PC-3 (cell line): Measurements from ENCODE around the gene NOC4L.

ENCODE experiments used
- CTCF ChIP-seq: fragments of 300-600 bp; sonication (generic); conservative IDR thresholded peaks from 2 replicates; pipeline ENCODE4 v1.5.1; 2017; ENCODE audit warnings: antibody characterized with exemption, low read depth, mild to moderate bottlenecking, low read length
- EZH2 ChIP-seq: fragments of 300-600 bp; sonication (generic); IDR thresholded peaks from one replicate; pipeline ENCODE4 v1.6.1; 2017; ENCODE audit warnings: antibody characterized with exemption, mild to moderate bottlenecking, low read length; ENCODE audit not compliant: unreplicated experiment
- EZH2phosphoT487 ChIP-seq: fragments of 300-600 bp; sonication (generic); IDR thresholded peaks from 2 replicates; pipeline ENCODE4 v1.6.1; 2018; ENCODE audit warnings: mild to moderate bottlenecking, antibody characterized with exemption, low read length, borderline replicate concordance

DNA sequence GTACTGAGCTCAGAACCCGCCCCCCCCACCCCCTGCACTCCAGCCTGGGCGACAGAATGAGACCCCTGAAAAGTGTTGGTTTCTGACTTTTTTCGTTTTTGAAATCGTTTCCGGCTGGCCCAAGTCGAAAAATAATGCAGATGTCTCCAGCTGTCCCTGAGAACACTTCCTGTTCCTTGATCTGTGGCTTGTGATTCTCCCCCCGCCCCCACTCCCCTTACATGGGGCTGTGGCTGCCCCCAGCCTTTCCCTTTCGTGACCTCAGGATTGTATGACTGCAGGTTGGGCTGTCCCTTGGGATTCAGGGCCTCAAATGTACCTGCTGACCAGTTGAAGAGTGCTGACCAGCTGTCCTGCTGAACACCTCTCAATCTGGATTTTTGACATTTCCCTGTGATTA is 34.1 kb downstream of the NOC4L start:
- TF ChIP-seq CTCF (no peak), EZH2phosphoT487 (no peak), EZH2 (no peak)
